HepG2 (cell line): ENCODE data around the gene P2RY11. TPM values are rescaled to one million over a fixed set of nuclear protein-coding genes. Genes with fewer than 3 reads are reported as not detected.

Experiments used
- AGO1 ChIP-seq: fragments of 200-400 bp; formaldehyde crosslinking; IDR thresholded peaks from 2 replicates; pipeline ENCODE4 v1.6.1; 2017; ENCODE audit warnings: mild to moderate bottlenecking, low read depth, low read length, moderate library complexity; ENCODE audit not compliant: poor library complexity, severe bottlenecking
- MXI1 ChIP-seq: IDR thresholded peaks from 3 replicates; pipeline ENCODE4 v1.6.1; 2012; ENCODE audit warnings: low read depth, low read length, inconsistent platforms, borderline replicate concordance
- POLR2A ChIP-seq, 2 experiments: IDR thresholded peaks; 2 replicates each; pipeline ENCODE4 v1.6.1; 2011; ENCODE audit warnings: low read depth in 2 of 2, low read length in 2 of 2, mild to moderate bottlenecking in 1 of 2, moderate library complexity in 1 of 2; ENCODE audit not compliant: insufficient read depth in 1 of 2
- POLR2G ChIP-seq: fragments of 200-400 bp; formaldehyde crosslinking; IDR thresholded peaks from 2 replicates; pipeline ENCODE4 v1.6.1; 2018; ENCODE audit warnings: mild to moderate bottlenecking, low read depth, low read length, moderate library complexity
- RBFOX2 ChIP-seq: fragments of 200-400 bp; formaldehyde crosslinking; IDR thresholded peaks from 2 replicates; pipeline ENCODE4 v1.6.1; 2017; ENCODE audit warnings: low read depth, mild to moderate bottlenecking, low read length
- ZBTB26 ChIP-seq: IDR thresholded peaks from 2 replicates; pipeline ENCODE4 v1.6.1; 2016; ENCODE audit warnings: missing compliant biosample characterization, missing genetic modification reagents, borderline replicate concordance
- ZFY ChIP-seq: sonication (generic); formaldehyde crosslinking; IDR thresholded peaks from 2 replicates; pipeline ENCODE4 v1.4.0; 2020; ENCODE audit warnings: missing genetic modification reagents
- ZNF350 ChIP-seq: sonication (generic); formaldehyde crosslinking; IDR thresholded peaks from 2 replicates; pipeline ENCODE4 v1.4.0; 2020; ENCODE audit warnings: mild to moderate bottlenecking, low read depth, missing genetic modification reagents, borderline replicate concordance
- ZNF629 ChIP-seq: sonication (generic); formaldehyde crosslinking; conservative IDR thresholded peaks from 2 replicates; pipeline ENCODE4 v1.5.0; 2020; ENCODE audit warnings: missing genetic modification reagents
- ZNF768 ChIP-seq: sonication (generic); formaldehyde crosslinking; IDR thresholded peaks from 2 replicates; pipeline ENCODE4 v1.4.0; 2020; ENCODE audit warnings: missing genetic modification reagents
- polyA plus RNA-seq, 8 experiments: library from polyadenylated mRNA; depleted of rRNA in 3 of 8; stranded (reverse) in 7 of 8; unstranded in 1 of 8; fragments of >200 nt; fragmentation: Illumina TruSeq in 4 of 8; extraction: Trizol in 4 of 8; gene quantifications; 2 replicates each; pipeline versions ENCODE4 v1.2.1 to v1.2.3, GENCODE V29; 2011 to 2016; ENCODE audit warnings: low read depth in 4 of 8, missing spikeins in 1 of 8, mixed read lengths in 1 of 8; ENCODE audit not compliant: insufficient read depth in 1 of 8
- total RNA-seq, 5 experiments: library from RNA; depleted of rRNA; stranded (reverse); fragments of >200 nt; fragmentation: Illumina TruSeq; extraction: Trizol; gene quantifications; 2 replicates each; pipeline ENCODE4 v1.2.3, GENCODE V29; 2016; ENCODE audit warnings: low read depth in 1 of 5

P2RY11 gene
- total and polyA plus RNA-seq, 2 of the 13 experiments (the other 11 are each of a cell fraction or from before 2014, with no cell fraction given) = 4.0 to 7.8 TPM

GRCh38 chr19:10116085-10116865 is 4.8 kb downstream of the P2RY11 start (continued):
- TF ChIP-seq AGO1 = peak; percentile 87
- TF ChIP-seq MXI1 = no peak
- TF ChIP-seq ZNF629 (CRISPR knock-in tag) = no peak
- TF ChIP-seq POLR2G = peak; percentile 16; the same call in 1 of the 2 replicates
- TF ChIP-seq ZNF350 (CRISPR knock-in tag) = no peak
- 0 out of 2 replicates have a peak, but pooled peaks have one; percentile 3 for TF ChIP-seq ZBTB26 (CRISPR knock-in tag)
- peak; percentile 23 for TF ChIP-seq RBFOX2
- TF ChIP-seq ZNF768 = 0 out of 2 replicates have a peak, but pooled peaks have one; percentile 24
- no peak for TF ChIP-seq ZFY (CRISPR knock-in tag)
- TF ChIP-seq POLR2A (IDR thresholded peaks at IDR 0.05; ENCODE audit: insufficient read depth in 1 of 2, low read depth in 2 of 2, low read length in 2 of 2) = peak; percentile 6 to 23; a peak in 2 of 4 replicates
